PC-9 (cell line): Measurements from ENCODE around the gene SLC9A9. TPM values are rescaled to one million over a fixed set of nuclear protein-coding genes. Genes with fewer than 3 reads are reported as not detected.

ENCODE experiments used
- BruUV-seq: library from RNA; stranded (reverse); fragments of 400-500 nt; replicated peaks from 2 replicates; lab custom pipeline; 2021; lab: Mats Ljungman, UMichigan
- CTCF ChIA-PET: fragments of 300-600 bp; sonication (Branson Sonifier 250); formaldehyde crosslinking; loops from one replicate; lab custom pipeline; 2022; ENCODE audit warnings: antibody characterized with exemption; lab: Charles Lee
- POLR2A ChIA-PET: fragments of 300-600 bp; sonication (Branson Sonifier 250); formaldehyde crosslinking; loops from one replicate; lab custom pipeline; 2022; ENCODE audit warnings: antibody characterized with exemption; ENCODE audit not compliant: unreplicated experiment; lab: Charles Lee
- DNase-seq, 2 experiments: peaks; one replicate each; pipeline versions ENCODE4 v3.0.0 to v3.0.0-alpha.2; 2015 to 2022; ENCODE audit warnings: mixed read lengths in 1 of 2
- H2AFZ ChIP-seq: fragments of 200-600 bp; sonication (generic); 2 replicates; pipeline ENCODE4 v1.8.1; 2017; ENCODE audit warnings: antibody characterized with exemption
- H3F3A ChIP-seq: fragments of 200-600 bp; sonication (generic); 2 replicates; pipeline ENCODE4 v1.8.1; 2017; ENCODE audit warnings: antibody characterized with exemption, mild to moderate bottlenecking, low read depth; ENCODE audit not compliant: insufficient read depth
- H3K27ac ChIP-seq: fragments of 200-600 bp; sonication (generic); 2 replicates; pipeline ENCODE4 v1.6.1; 2016; ENCODE audit warnings: mixed run types
- H3K27me3 ChIP-seq: fragments of 200-600 bp; sonication (generic); 2 replicates; pipeline ENCODE4 v1.6.1; 2016; ENCODE audit warnings: low read depth, mixed run types; ENCODE audit not compliant: insufficient read depth
- H3K36me3 ChIP-seq: fragments of 200-600 bp; sonication (generic); 2 replicates; pipeline ENCODE4 v1.6.1; 2016; ENCODE audit warnings: low read depth, mixed run types
- H3K4me1 ChIP-seq: fragments of 200-600 bp; sonication (generic); replicated peaks from 2 replicates; pipeline ENCODE4 v1.6.1; 2016; ENCODE audit warnings: mixed run types; ENCODE audit not compliant: insufficient read depth
- H3K4me2 ChIP-seq: fragments of 200-600 bp; sonication (generic); 2 replicates; pipeline ENCODE4 v1.6.1; 2017; ENCODE audit warnings: mixed run types
- H3K4me3 ChIP-seq: fragments of 200-600 bp; sonication (generic); 2 replicates; pipeline ENCODE4 v1.6.1; 2016; ENCODE audit warnings: mixed run types
- H3K79me2 ChIP-seq: fragments of 200-600 bp; sonication (generic); 2 replicates; pipeline ENCODE4 v1.6.1; 2017; ENCODE audit warnings: low read depth, mixed run types
- H3K9me2 ChIP-seq: fragments of 200-600 bp; sonication (generic); 2 replicates; pipeline ENCODE4 v1.8.1; 2017; ENCODE audit warnings: mild to moderate bottlenecking; ENCODE audit not compliant: insufficient read depth
- H3K9me3 ChIP-seq: fragments of 200-600 bp; sonication (generic); 2 replicates; pipeline ENCODE4 v1.8.1; 2016; ENCODE audit warnings: low read depth; ENCODE audit not compliant: insufficient read depth
- H4K20me1 ChIP-seq: fragments of 200-600 bp; sonication (generic); 2 replicates; pipeline ENCODE4 v1.8.1; 2017; ENCODE audit not compliant: insufficient read depth
- EZH2 ChIP-seq: fragments of 200-600 bp; sonication (generic); IDR thresholded peaks from 2 replicates; pipeline ENCODE4 v1.8.0; 2017; ENCODE audit warnings: antibody characterized with exemption, low read depth
- intact Hi-C: fragments of 100-400 bp; cut with micrococcal nuclease; formaldehyde crosslinking; loops from one replicate; pipeline ENCODE4 v1.10.0; 2022; ENCODE audit not compliant: unreplicated experiment
- total RNA-seq: library from RNA; stranded (reverse); gene quantifications from 2 replicates; pipeline ENCODE4 v1.2.3, GENCODE V29; 2021
- TF ChIP-seq, protein P1 (sequence below): fragments of 200-600 bp; sonication (generic); conservative IDR thresholded peaks from 2 replicates; pipeline ENCODE4 v1.6.1; 2017; ENCODE audit warnings: mixed run types, antibody characterized with exemption, mild to moderate bottlenecking, moderate library complexity

SLC9A9 gene
- total RNA-seq, 1 experiment from 2014 or later = 1.7 TPM

- no peaks in the 10 kb centered on the region for H3K9me3 ChIP-seq
- ChIA-PET CTCF (no interaction called here), POLR2A (no interaction called here)
- no peak overlapping the region for H2AFZ ChIP-seq
- intact Hi-C loops = no loop called here
- DNase-seq = no peak
- H3K4me1 ChIP-seq = no peaks in the 10 kb centered on the region
- no peak overlapping the region for H3K27ac ChIP-seq
- H4K20me1 ChIP-seq = no peaks in the 10 kb centered on the region
- no peak overlapping the region for H3K4me2 ChIP-seq
- H3K4me3 ChIP-seq = no peak overlapping the region
- no peaks in the 10 kb centered on the region for H3F3A ChIP-seq
- TF ChIP-seq, protein P1, sequence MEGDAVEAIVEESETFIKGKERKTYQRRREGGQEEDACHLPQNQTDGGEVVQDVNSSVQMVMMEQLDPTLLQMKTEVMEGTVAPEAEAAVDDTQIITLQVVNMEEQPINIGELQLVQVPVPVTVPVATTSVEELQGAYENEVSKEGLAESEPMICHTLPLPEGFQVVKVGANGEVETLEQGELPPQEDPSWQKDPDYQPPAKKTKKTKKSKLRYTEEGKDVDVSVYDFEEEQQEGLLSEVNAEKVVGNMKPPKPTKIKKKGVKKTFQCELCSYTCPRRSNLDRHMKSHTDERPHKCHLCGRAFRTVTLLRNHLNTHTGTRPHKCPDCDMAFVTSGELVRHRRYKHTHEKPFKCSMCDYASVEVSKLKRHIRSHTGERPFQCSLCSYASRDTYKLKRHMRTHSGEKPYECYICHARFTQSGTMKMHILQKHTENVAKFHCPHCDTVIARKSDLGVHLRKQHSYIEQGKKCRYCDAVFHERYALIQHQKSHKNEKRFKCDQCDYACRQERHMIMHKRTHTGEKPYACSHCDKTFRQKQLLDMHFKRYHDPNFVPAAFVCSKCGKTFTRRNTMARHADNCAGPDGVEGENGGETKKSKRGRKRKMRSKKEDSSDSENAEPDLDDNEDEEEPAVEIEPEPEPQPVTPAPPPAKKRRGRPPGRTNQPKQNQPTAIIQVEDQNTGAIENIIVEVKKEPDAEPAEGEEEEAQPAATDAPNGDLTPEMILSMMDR = no peak
- TF ChIP-seq EZH2 = no peak
- no peaks in the 10 kb centered on the region for H3K9me2 ChIP-seq
- no peaks in the 10 kb centered on the region for H3K27me3 ChIP-seq
- H3K36me3 ChIP-seq = no peaks in the 10 kb centered on the region
- no peaks in the 10 kb centered on the region for H3K79me2 ChIP-seq
- no TSS peak for BruUV-seq
Observed at GRCh38 chr3:143839980-143840379, 8.3 kb downstream of the SLC9A9 start.

- peaks cover 7% of the 10 kb centered on the region; the same call in 1 of the 2 replicates for H3K4me1 ChIP-seq
- H3K4me3 ChIP-seq = no peak overlapping the region
- no peaks in the 10 kb centered on the region for H3K9me2 ChIP-seq
- intact Hi-C loops = no loop called here
- POLR2A ChIA-PET = interaction anchor here (0.6 kb wide), 1 partner anchor 134 kb away, joined by 9 read pairs; no protein-coding TSS in a partner anchor
- CTCF ChIA-PET = no interaction called here
- TF ChIP-seq, protein P1 = no peak
- no peak for TF ChIP-seq EZH2
- H3F3A ChIP-seq = no peaks in the 10 kb centered on the region
- H3K79me2 ChIP-seq = no peaks in the 10 kb centered on the region
- no peak overlapping the region for H2AFZ ChIP-seq
- no peak overlapping the region for H3K27ac ChIP-seq
- H3K36me3 ChIP-seq = no peaks in the 10 kb centered on the region
- H3K27me3 ChIP-seq = no peaks in the 10 kb centered on the region
- H4K20me1 ChIP-seq = no peaks in the 10 kb centered on the region
- BruUV-seq = no TSS peak
- DNase-seq = no peak
- no peak overlapping the region for H3K4me2 ChIP-seq
- no peaks in the 10 kb centered on the region for H3K9me3 ChIP-seq
Observed at GRCh38 chr3:143837076-143837475, 11.2 kb downstream of the SLC9A9 start.

- no peaks in the 10 kb centered on the region for H4K20me1 ChIP-seq
- H3K9me2 ChIP-seq = no peaks in the 10 kb centered on the region
- H2AFZ ChIP-seq = no peak overlapping the region
- BruUV-seq = no TSS peak
- H3K4me1 ChIP-seq = peaks cover 24% of the 10 kb centered on the region
- no peaks in the 10 kb centered on the region for H3K79me2 ChIP-seq
- H3K4me3 ChIP-seq = no peak overlapping the region
- H3K4me2 ChIP-seq = no peak overlapping the region
- H3F3A ChIP-seq = peaks cover 9% of the 10 kb centered on the region
- no peaks in the 10 kb centered on the region for H3K9me3 ChIP-seq
- ChIA-PET CTCF (no interaction called here), POLR2A (no interaction called here)
- DNase-seq = no peak
- TF ChIP-seq EZH2 = no peak
- H3K27me3 ChIP-seq = no peaks in the 10 kb centered on the region
- no peaks in the 10 kb centered on the region for H3K36me3 ChIP-seq
- intact Hi-C loops = no loop called here
- no peak overlapping the region for H3K27ac ChIP-seq
Observed at GRCh38 chr3:143835312-143835711, 13.0 kb downstream of the SLC9A9 start.

- Histone ChIP-seq H2AFZ (no peak overlapping the region), H3K9me2 (no peaks in the 10 kb centered on the region), H3K4me1 (peaks cover 35% of the 10 kb centered on the region), H3K4me2 (no peak overlapping the region), H3K27me3 (no peaks in the 10 kb centered on the region), H3K36me3 (no peaks in the 10 kb centered on the region), H3K79me2 (no peaks in the 10 kb centered on the region), H3K9me3 (no peaks in the 10 kb centered on the region), H3K4me3 (no peak overlapping the region), H3K27ac (no peak overlapping the region), H4K20me1 (no peaks in the 10 kb centered on the region), H3F3A (peaks cover 10% of the 10 kb centered on the region)
- intact Hi-C loops = no loop called here
- POLR2A ChIA-PET = no interaction called here
- no peak for DNase-seq
- BruUV-seq = no TSS peak
- TF ChIP-seq, protein P1 = no peak
- TF ChIP-seq EZH2 = no peak
- CTCF ChIA-PET = no interaction called here
Observed at GRCh38 chr3:143832433-143832832, 15.8 kb downstream of the SLC9A9 start.
